Renal cortex interstitium (tissue), 11 donors: Measurements from ENCODE around the gene CUX1. TPM values are rescaled to one million over a fixed set of nuclear protein-coding genes. Genes with fewer than 3 reads are reported as not detected.
"Not testable (repeated sequence)": the region's sequence is repeated elsewhere in the genome, so short reads cannot be mapped to it uniquely, and the experiment has no call there.

Experiments
- DNase-seq, 11 donors: peaks; one replicate each; pipeline ENCODE4 v3.0.0-alpha.2; 2013; ENCODE audit warnings: low read depth in 9 of 11, low spot score in 4 of 11; ENCODE audit errors: extremely low read depth in 1 of 11
- polyA plus RNA-seq, 3 donors: library from polyadenylated mRNA; unstranded; fragments of 120-200 nt; gene quantifications; one replicate each; pipeline ENCODE4 v1.2.1, GENCODE V29; 2013; ENCODE audit not compliant: insufficient read length in 3 of 3

CUX1 gene
- polyA plus RNA-seq, 3 donors, result 93.9 to 103 (median 98.0) TPM

- DNase-seq, result peak in 1 of 11 donors; percentile 46
Observed at GRCh38 chr7:101816595-101817470, 593 bp upstream of the CUX1 start.

GRCh38 chr7:101818287-101819071 is 1.1 kb downstream of the CUX1 start:
- no peak for DNase-seq

GRCh38 chr7:101819183-101819582 is 1.8 kb downstream of the CUX1 start:
- no peak for DNase-seq

DNA sequence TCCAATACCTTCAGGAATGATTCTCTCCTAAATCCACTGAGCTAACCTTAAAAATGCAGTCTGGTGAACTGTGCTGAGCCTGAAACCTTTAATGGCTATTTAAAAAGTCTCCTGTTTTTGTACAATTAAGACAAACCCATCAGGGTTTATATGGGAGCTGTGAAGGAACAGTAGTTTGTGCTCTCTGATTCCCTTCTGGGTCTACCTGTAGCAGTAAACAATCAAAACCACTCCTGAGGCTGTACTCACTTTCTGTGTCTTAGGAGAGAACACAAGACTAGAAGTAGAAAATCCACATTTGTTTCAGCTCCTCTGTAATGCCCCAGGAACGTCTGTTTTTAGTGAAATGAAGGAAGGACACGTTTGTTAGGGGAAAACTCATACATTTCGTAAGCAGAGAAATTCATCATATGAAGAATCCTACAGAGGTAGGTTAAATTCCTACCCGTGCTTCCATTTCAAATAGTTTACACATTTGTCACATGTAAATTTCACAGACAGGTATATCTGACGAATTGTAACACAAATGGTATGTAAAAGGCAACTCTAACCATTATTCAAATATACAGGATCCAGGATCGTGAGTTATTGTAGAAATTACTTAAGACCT is 2.6 kb downstream of the CUX1 start:
- DNase-seq, result no peak

GRCh38 chr7:101820703-101821102 is 3.3 kb downstream of the CUX1 start:
- DNase-seq, result no peak

- DNase-seq, result not testable (repeated sequence)
Observed at GRCh38 chr7:101822632-101823031, 5.2 kb downstream of the CUX1 start.

- no peak for DNase-seq
Observed at GRCh38 chr7:101823096-101823495, 5.7 kb downstream of the CUX1 start.

- no peak for DNase-seq
Observed at GRCh38 chr7:101823596-101823995, 6.2 kb downstream of the CUX1 start.

DNA sequence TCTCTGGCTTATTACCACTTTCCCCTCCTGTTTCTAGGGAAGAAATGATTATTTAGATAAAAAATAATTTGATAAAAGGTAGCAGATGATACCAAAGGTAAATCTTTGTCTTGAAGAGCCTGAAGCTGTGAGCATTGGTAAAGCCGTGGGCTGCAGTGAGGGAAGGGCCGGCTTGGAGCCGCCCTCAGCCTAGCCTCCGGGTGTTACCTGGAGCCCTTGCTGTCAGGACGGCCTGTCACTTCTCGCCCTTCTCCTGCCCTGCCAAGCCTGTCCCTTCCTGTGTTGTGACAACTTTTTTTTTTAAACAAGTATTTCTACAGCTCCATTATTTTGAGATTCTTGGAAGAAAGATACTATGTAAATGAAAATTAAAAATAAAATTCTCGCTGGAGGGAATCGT is 7.0 kb downstream of the CUX1 start:
- no peak for DNase-seq

- no peak for DNase-seq
Observed at GRCh38 chr7:101826081-101826835, 8.8 kb downstream of the CUX1 start.

GRCh38 chr7:101828301-101829020 is 11.0 kb downstream of the CUX1 start:
- DNase-seq, result no peak

DNA sequence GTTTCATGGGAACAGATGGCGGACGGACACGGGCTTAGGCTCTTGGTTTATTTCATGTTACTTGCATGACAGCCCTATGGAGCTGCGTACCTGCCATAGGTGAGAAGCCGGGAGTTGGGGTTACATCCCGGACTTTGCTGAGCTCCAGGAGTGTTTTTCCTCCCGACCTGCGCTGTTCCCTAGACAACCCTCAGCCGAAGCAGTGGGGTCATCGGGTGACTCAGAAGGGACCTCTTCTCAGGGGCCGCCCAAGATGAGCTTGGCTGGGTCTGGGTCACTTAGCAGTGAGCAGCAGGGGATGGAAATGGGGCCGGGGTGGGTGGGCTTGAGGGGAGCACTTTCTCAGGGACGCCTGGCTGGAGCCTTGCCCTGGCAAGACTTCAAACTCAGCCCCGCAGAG is 11.9 kb downstream of the CUX1 start:
- DNase-seq, result no peak

- DNase-seq, result no peak
Observed at GRCh38 chr7:101829821-101830220, 12.4 kb downstream of the CUX1 start.

DNA sequence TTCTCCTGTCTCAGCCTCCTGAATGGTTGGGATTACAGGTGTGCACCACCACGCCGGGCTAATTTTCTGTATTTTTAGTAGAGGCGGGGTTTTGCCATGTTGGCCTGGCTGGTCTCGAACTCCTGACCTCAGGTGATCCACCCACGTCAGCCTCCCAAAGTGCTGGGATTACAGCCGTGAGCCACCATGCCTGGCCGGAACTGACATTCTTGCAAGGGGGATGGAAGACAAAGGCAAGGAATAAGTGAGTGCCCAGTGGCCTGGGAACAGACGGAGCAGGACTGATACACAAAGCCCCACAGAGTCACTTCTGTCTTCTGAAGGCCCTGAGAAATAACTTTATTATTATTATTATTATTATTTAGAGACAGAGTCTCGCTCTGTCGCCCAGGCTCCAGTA is 14.0 kb downstream of the CUX1 start:
- not testable (repeated sequence) for DNase-seq

GRCh38 chr7:101832205-101832631 is 14.8 kb downstream of the CUX1 start:
- no peak for DNase-seq

GRCh38 chr7:101832685-101833375 is 15.4 kb downstream of the CUX1 start:
- no peak for DNase-seq

- DNase-seq, result no peak
Observed at GRCh38 chr7:101833799-101834198, 16.4 kb downstream of the CUX1 start.

- DNase-seq, result no peak
Observed at GRCh38 chr7:101835136-101835535, 17.7 kb downstream of the CUX1 start.
